Left ventricle myocardium inferior (tissue), 1 donor: ENCODE results near the gene FEM1C. TPM values are rescaled to one million over a fixed set of nuclear protein-coding genes. Genes with fewer than 3 reads are reported as not detected.

Source experiments
- DNase-seq: peaks from one replicate; pipeline ENCODE4 v3.0.0-alpha.2; 2020
- H3K27ac ChIP-seq: fragments of 200-600 bp; replicated peaks from 2 replicates; pipeline ENCODE4 v1.8.0; 2021
- H3K27me3 ChIP-seq: fragments of 200-600 bp; 2 replicates; pipeline ENCODE4 v1.8.0; 2021; ENCODE audit warnings: low read depth
- H3K36me3 ChIP-seq: fragments of 200-600 bp; 2 replicates; pipeline ENCODE4 v1.8.0; 2021
- H3K4me1 ChIP-seq: fragments of 200-600 bp; 2 replicates; pipeline ENCODE4 v1.8.0; 2021
- H3K4me3 ChIP-seq: fragments of 200-600 bp; 2 replicates; pipeline ENCODE4 v1.8.0; 2021; ENCODE audit warnings: mild to moderate bottlenecking, moderate library complexity
- H3K9me3 ChIP-seq: fragments of 200-600 bp; replicated peaks from 2 replicates; pipeline ENCODE4 v1.8.0; 2021
- CTCF ChIP-seq: fragments of 200-600 bp; IDR thresholded peaks from 2 replicates; pipeline ENCODE4 v1.8.0; 2021; ENCODE audit warnings: antibody characterized with exemption, mild to moderate bottlenecking, borderline replicate concordance
- intact Hi-C: fragments of 100-400 bp; cut with micrococcal nuclease; formaldehyde crosslinking; loops from one replicate; pipeline ENCODE4 v1.11.0; 2022
- total RNA-seq: library from RNA; stranded (reverse); fragmentation: NEBNext Ultra II Directional; extraction: Animal tissue kit (Norgen Biotek cat#: 25700); gene quantifications from one replicate; pipeline ENCODE4 v1.2.1, GENCODE V29; 2021
- donor health status: DM: no; HTN: yes; CAD: no; lungs with severe emphysema.

Gene FEM1C
- total RNA-seq, 1 donor from 2014 or later: 59.3 TPM

GRCh38 chr5:115558388-115558956 is 13.9 kb upstream of the FEM1C start:
- Histone ChIP-seq H3K4me1 (peaks cover 26% of the 10 kb centered on the region), H3K9me3 (no peaks in the 10 kb centered on the region), H3K4me3 (no peak overlapping the region), H3K36me3 (no peaks in the 10 kb centered on the region), H3K27ac (peak overlapping the region; percentile 63), H3K27me3 (no peaks in the 10 kb centered on the region)
- DNase-seq: no peak
- no peak for TF ChIP-seq CTCF
- intact Hi-C loops: no loop called here

- DNase-seq: no peak
These were observed 13.3 kb upstream of the FEM1C start for GRCh38 chr5:115557667-115558387.

GRCh38 chr5:115556276-115556675 is 11.7 kb upstream of the FEM1C start:
- Histone ChIP-seq H3K9me3 (no peaks in the 10 kb centered on the region), H3K27me3 (no peaks in the 10 kb centered on the region), H3K4me1 (peaks cover 26% of the 10 kb centered on the region), H3K4me3 (no peak overlapping the region), H3K36me3 (no peaks in the 10 kb centered on the region), H3K27ac (no peak overlapping the region)
- no peak for TF ChIP-seq CTCF
- DNase-seq: no peak
- intact Hi-C loops: no loop called here

More at GRCh38 chr5:115557667-115558387, 13.3 kb upstream of the FEM1C start:
- H3K36me3 ChIP-seq: no peaks in the 10 kb centered on the region
- H3K27ac ChIP-seq: peak overlapping the region; percentile 63
- peaks cover 26% of the 10 kb centered on the region for H3K4me1 ChIP-seq
- intact Hi-C loops: no loop called here
- TF ChIP-seq CTCF: no peak
- H3K9me3 ChIP-seq: no peaks in the 10 kb centered on the region
- H3K4me3 ChIP-seq: no peak overlapping the region
- no peaks in the 10 kb centered on the region for H3K27me3 ChIP-seq

GRCh38 chr5:115555084-115555633 is 10.6 kb upstream of the FEM1C start:
- Histone ChIP-seq H3K27ac (no peak overlapping the region), H3K27me3 (no peaks in the 10 kb centered on the region), H3K9me3 (no peaks in the 10 kb centered on the region), H3K4me1 (peaks cover 26% of the 10 kb centered on the region), H3K36me3 (no peaks in the 10 kb centered on the region), H3K4me3 (no peak overlapping the region)
- intact Hi-C loops: no loop called here
- no peak for TF ChIP-seq CTCF
- no peak for DNase-seq

GRCh38 chr5:115553082-115553481 is 8.5 kb upstream of the FEM1C start:
- no peak for TF ChIP-seq CTCF
- no peak for DNase-seq
- Histone ChIP-seq H3K9me3 (no peaks in the 10 kb centered on the region), H3K4me3 (no peak overlapping the region), H3K36me3 (no peaks in the 10 kb centered on the region), H3K27me3 (no peaks in the 10 kb centered on the region), H3K27ac (no peak overlapping the region), H3K4me1 (peaks cover 9% of the 10 kb centered on the region)
- intact Hi-C loops: no loop called here
